Body of pancreas (tissue), 4 donors: Measurements from ENCODE around the gene NHERF2.

Source experiments
- POLR2A ChIP-seq, 3 donors: fragments of 450-650 bp; IDR thresholded peaks; one replicate each; pipeline ENCODE4 v1.6.1; 2016; ENCODE audit warnings: antibody characterized with exemption in 3 of 3, mild to moderate bottlenecking in 2 of 3
- TF ChIP-seq, protein P1 (sequence below), 7 experiments: fragments of 450-650 bp in 4 of 7; fragments of 200-600 bp in 3 of 7; sonication (generic) in 3 of 7; IDR thresholded peaks; one replicate each; pipeline ENCODE4 v1.5.1; 2016 to 2019; ENCODE audit warnings: antibody characterized with exemption in 7 of 7

DNA sequence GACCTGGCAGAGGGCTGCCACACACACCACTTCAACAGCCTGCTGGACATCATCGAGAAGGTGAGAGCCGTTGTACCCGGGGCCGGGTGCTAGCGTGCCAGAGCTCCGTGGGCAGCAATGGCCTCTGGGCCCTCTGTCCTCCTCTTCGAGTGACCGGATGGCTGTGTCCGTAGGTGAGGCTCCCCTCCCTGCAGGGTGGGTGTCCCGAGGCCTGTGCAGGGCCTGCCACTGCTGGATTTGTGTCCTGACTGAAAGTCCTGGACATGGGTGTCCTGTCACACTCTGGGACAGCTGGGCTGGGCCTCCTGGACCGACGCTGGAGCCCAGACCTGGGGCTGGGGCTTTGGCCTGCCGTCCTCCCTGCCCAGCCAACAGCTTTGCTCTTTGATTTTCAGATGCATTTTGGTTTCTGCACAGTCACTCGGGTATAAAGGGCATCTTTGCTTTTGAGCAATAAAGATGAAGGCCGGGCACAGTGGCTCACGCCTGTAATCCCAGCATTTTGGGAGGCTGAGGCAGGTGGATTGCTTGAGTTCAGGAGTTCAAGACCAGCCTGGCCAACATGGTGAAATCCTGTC lies 37.8 kb downstream of the NHERF2 start:
- no peak for TF ChIP-seq POLR2A (IDR thresholded peaks at IDR 0.05)
- TF ChIP-seq, protein P1, sequence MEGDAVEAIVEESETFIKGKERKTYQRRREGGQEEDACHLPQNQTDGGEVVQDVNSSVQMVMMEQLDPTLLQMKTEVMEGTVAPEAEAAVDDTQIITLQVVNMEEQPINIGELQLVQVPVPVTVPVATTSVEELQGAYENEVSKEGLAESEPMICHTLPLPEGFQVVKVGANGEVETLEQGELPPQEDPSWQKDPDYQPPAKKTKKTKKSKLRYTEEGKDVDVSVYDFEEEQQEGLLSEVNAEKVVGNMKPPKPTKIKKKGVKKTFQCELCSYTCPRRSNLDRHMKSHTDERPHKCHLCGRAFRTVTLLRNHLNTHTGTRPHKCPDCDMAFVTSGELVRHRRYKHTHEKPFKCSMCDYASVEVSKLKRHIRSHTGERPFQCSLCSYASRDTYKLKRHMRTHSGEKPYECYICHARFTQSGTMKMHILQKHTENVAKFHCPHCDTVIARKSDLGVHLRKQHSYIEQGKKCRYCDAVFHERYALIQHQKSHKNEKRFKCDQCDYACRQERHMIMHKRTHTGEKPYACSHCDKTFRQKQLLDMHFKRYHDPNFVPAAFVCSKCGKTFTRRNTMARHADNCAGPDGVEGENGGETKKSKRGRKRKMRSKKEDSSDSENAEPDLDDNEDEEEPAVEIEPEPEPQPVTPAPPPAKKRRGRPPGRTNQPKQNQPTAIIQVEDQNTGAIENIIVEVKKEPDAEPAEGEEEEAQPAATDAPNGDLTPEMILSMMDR (IDR thresholded peaks at IDR 0.05): no peak
